AG09309 (cell line): ENCODE results near the gene UNKL.

ENCODE experiments used
- DNase-seq: peaks from one replicate; pipeline ENCODE4 v3.0.0-alpha.2; 2010; ENCODE audit warnings: low read depth
- H3K4me3 ChIP-seq: 2 replicates; pipeline ENCODE4 v1.5.1; 2011; ENCODE audit warnings: mild to moderate bottlenecking, low read depth, low read length, moderate library complexity; ENCODE audit not compliant: control insufficient read depth
- TF ChIP-seq, protein P1 (sequence below): IDR thresholded peaks from 2 replicates; pipeline ENCODE4 v1.5.1; 2011; ENCODE audit warnings: mild to moderate bottlenecking, low read depth, low read length, inconsistent platforms; ENCODE audit not compliant: insufficient read depth, control insufficient read depth; ENCODE audit errors: missing control alignments

The UNKL gene

DNA sequence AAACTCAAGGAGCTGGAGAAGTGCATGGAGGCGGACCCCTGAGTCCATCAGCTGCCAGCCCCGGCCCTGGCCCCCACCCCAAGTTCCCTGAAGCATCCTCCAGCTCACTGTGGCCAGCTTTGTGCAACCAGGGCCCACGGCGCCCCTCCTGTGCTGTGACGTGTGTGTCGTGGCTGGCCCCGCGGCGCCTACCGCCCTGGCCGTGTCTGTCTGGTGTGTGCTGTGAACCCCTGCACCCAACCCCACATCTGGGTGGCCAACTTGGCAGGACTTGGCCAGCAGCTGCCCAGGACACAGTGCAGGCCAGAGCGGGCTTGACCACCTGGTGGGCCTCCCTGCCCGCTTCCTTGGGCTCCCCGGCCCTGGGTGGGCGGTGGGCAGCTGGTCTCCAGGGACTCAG is 66.1 kb downstream of the UNKL start:
- TF ChIP-seq, protein P1, sequence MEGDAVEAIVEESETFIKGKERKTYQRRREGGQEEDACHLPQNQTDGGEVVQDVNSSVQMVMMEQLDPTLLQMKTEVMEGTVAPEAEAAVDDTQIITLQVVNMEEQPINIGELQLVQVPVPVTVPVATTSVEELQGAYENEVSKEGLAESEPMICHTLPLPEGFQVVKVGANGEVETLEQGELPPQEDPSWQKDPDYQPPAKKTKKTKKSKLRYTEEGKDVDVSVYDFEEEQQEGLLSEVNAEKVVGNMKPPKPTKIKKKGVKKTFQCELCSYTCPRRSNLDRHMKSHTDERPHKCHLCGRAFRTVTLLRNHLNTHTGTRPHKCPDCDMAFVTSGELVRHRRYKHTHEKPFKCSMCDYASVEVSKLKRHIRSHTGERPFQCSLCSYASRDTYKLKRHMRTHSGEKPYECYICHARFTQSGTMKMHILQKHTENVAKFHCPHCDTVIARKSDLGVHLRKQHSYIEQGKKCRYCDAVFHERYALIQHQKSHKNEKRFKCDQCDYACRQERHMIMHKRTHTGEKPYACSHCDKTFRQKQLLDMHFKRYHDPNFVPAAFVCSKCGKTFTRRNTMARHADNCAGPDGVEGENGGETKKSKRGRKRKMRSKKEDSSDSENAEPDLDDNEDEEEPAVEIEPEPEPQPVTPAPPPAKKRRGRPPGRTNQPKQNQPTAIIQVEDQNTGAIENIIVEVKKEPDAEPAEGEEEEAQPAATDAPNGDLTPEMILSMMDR = no peak

GRCh38 chr16:1347962-1348361 is 66.5 kb downstream of the UNKL start:
- DNase-seq = no peak
- no peak overlapping the region for H3K4me3 ChIP-seq
- TF ChIP-seq, protein P1 = no peak

More for the DNA sequence above, 66.1 kb downstream of the UNKL start:
- H3K4me3 ChIP-seq = no peak overlapping the region
- DNase-seq = no peak

- TF ChIP-seq, protein P1 = no peak
- DNase-seq = no peak
- H3K4me3 ChIP-seq = no peak overlapping the region
Observed at GRCh38 chr16:1347286-1347855, 67.1 kb downstream of the UNKL start.

DNA sequence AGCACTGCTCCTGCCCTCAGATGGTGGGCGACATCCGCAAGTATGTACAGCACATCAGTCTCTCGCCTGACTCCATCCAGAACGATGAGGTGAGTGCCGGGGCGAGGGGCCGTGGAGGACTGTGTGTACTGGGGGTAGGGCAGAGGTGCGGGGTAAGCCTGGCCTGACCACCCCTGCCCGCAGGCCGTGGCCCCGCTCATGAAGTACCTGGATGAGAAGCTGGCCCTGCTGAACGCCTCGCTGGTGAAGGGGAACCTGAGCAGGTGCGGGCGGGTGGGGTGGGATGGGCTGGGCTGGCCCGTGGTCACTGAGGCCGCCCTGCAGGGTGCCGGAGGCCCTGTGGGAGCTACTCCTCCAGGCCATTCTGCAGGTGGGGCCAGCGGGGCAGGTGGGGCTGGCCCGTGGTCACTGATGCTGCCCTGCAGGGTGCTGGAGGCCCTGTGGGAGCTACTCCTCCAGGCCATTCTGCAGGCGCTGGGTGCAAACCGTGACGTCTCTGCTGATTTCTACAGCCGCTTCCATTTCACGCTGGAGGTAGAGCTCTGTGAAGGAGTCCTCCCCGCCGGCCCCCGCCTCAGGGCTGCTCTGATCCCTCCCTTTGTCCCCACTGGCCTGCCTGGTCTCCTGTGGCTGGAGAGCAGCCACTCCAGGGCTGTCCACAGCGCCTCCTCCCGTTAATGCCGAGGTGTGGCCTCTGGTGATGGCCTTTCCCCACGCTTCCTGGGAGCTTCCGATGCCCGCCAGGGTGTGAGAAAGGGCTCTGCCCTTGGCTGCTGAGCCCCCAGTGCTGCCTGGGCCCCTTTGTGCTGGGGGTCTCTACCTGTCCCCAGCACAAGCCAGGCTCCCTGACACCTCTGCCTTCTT is 67.8 kb downstream of the UNKL start:
- TF ChIP-seq, protein P1 = peak; percentile 36
- DNase-seq = no peak
- no peak overlapping the region for H3K4me3 ChIP-seq

- DNase-seq = no peak
- TF ChIP-seq, protein P1 = no peak
- H3K4me3 ChIP-seq = no peak overlapping the region
Observed at GRCh38 chr16:1345651-1346421, 68.7 kb downstream of the UNKL start.

GRCh38 chr16:1345087-1345486 is 69.4 kb downstream of the UNKL start:
- DNase-seq = no peak
- no peak overlapping the region for H3K4me3 ChIP-seq
- TF ChIP-seq, protein P1 = no peak
